B cell (primary cell): ENCODE measurements around the gene SRGAP2B. TPM values are rescaled to one million over a fixed set of nuclear protein-coding genes. Genes with fewer than 3 reads are reported as not detected.
A peak's percentile ranks its signal among the peaks of the same experiment; 100 is the strongest.
"Not testable (repeated sequence)": the region's sequence is repeated elsewhere in the genome, so short reads cannot be mapped to it uniquely, and the experiment has no call there.

Experiments used
- ATAC-seq: fragments of 200-7000 bp; cut with Tn5 transposase; one replicate; pipeline ENCODE4 v1.10.0; 2021; ENCODE audit warnings: low read depth, mild to moderate bottlenecking, moderate number of reproducible peaks, moderate library complexity
- CTCF ChIA-PET: fragments of 350-600 bp; sonication (Branson Sonifier 250); formaldehyde crosslinking; loops from one replicate; lab custom pipeline; 2021; ENCODE audit warnings: antibody characterized with exemption, inconsistent platforms; lab: Charles Lee
- POLR2A ChIA-PET: fragments of 350-600 bp; sonication (Branson Sonifier 250); formaldehyde crosslinking; loops from one replicate; lab custom pipeline; 2021; ENCODE audit warnings: antibody characterized with exemption; lab: Charles Lee
- DNase-seq: peaks from one replicate; pipeline ENCODE4 v3.0.0; 2013
- H2AFZ ChIP-seq: 2 replicates; pipeline ENCODE4 v1.6.1; 2012; ENCODE audit warnings: mild to moderate bottlenecking, low read depth, low read length; ENCODE audit not compliant: insufficient read depth, poor library complexity, severe bottlenecking
- H3K27ac ChIP-seq, 2 donors: 1 replicate in 1 of 2; 2 replicates in 1 of 2; pipeline ENCODE4 v1.5.1; 2012 to 2013; ENCODE audit warnings: low read length in 2 of 2, mild to moderate bottlenecking in 2 of 2, moderate library complexity in 1 of 2
- H3K27me3 ChIP-seq, 4 experiments: fragments of 200-600 bp in 1 of 4; sonication (generic) in 1 of 4; replicated peaks in 1 of 4; 1 replicate in 2 of 4; 2 replicates in 2 of 4; pipeline versions ENCODE4 v1.6.1 to v1.7.0; 2013 to 2016; ENCODE audit warnings: low read length in 3 of 4, mild to moderate bottlenecking in 2 of 4, mixed read lengths in 1 of 4, moderate library complexity in 1 of 4; ENCODE audit not compliant: insufficient read depth in 4 of 4, control insufficient read depth in 3 of 4; ENCODE audit errors: control extremely low read depth in 1 of 4
- H3K36me3 ChIP-seq, 2 experiments: replicated peaks in 1 of 2; 1 replicate in 1 of 2; 2 replicates in 1 of 2; pipeline versions ENCODE4 v1.6.1 to v1.7.1; 2013; ENCODE audit warnings: low read length in 1 of 2; ENCODE audit not compliant: insufficient read depth in 2 of 2, control insufficient read depth in 1 of 2; ENCODE audit errors: control extremely low read depth in 1 of 2, extremely low read depth in 1 of 2
- H3K4me1 ChIP-seq, 2 donors: fragments of 200-600 bp in 1 of 2; sonication (generic) in 1 of 2; 1 replicate in 1 of 2; 2 replicates in 1 of 2; pipeline versions ENCODE4 v1.5.1 to v1.6.1; 2013 to 2017; ENCODE audit warnings: low read length in 2 of 2; ENCODE audit not compliant: control insufficient read depth in 2 of 2, insufficient read depth in 2 of 2
- H3K4me2 ChIP-seq: replicated peaks from 2 replicates; pipeline ENCODE3; 2012; ENCODE audit warnings: mild to moderate bottlenecking, low read depth, low read length; ENCODE audit not compliant: poor library complexity, severe bottlenecking
- H3K4me3 ChIP-seq, 5 experiments: fragments of 200-600 bp in 1 of 5; sonication (generic) in 1 of 5; 1 replicate in 3 of 5; 2 replicates in 2 of 5; pipeline versions ENCODE4 v1.5.1 to v1.7.0; 2011 to 2016; ENCODE audit warnings: low read length in 4 of 5, mild to moderate bottlenecking in 4 of 5, low read depth in 2 of 5, control low read depth in 1 of 5, moderate library complexity in 1 of 5; ENCODE audit not compliant: insufficient read depth in 1 of 5; ENCODE audit errors: control extremely low read depth in 1 of 5, extremely low read depth in 1 of 5
- H3K79me2 ChIP-seq: fragments of 200-600 bp; sonication (generic); one replicate; pipeline ENCODE4 v1.6.0; 2016; ENCODE audit warnings: low read length; ENCODE audit not compliant: control insufficient read depth, insufficient read depth
- H3K9ac ChIP-seq: fragments of 200-600 bp; sonication (generic); 2 replicates; pipeline ENCODE4 v1.6.1; 2017; ENCODE audit warnings: mild to moderate bottlenecking, low read length, moderate library complexity
- H3K9me3 ChIP-seq, 3 donors: one replicate each; pipeline versions ENCODE4 v1.6.1 to v1.7.1; 2013; ENCODE audit warnings: low read length in 2 of 3; ENCODE audit not compliant: control insufficient read depth in 2 of 3, insufficient read depth in 1 of 3; ENCODE audit errors: control extremely low read depth in 1 of 3
- H4K20me1 ChIP-seq: 2 replicates; pipeline ENCODE4 v1.6.0; 2012; ENCODE audit warnings: mild to moderate bottlenecking, low read length; ENCODE audit not compliant: insufficient read depth, control insufficient read depth, poor library complexity, severe bottlenecking
- H3K27ac Mint-ChIP-seq: one replicate; pipeline ENCODE4 v1.8.0; 2021; ENCODE audit warnings: mixed read lengths
- H3K27me3 Mint-ChIP-seq: one replicate; pipeline ENCODE4 v1.8.0; 2021; ENCODE audit warnings: mixed read lengths
- H3K4me1 Mint-ChIP-seq: one replicate; pipeline ENCODE4 v1.8.0; 2021; ENCODE audit warnings: mixed read lengths
- H3K4me3 Mint-ChIP-seq: one replicate; pipeline ENCODE4 v1.8.0; 2021; ENCODE audit warnings: mixed read lengths
- H3K9me3 Mint-ChIP-seq: one replicate; pipeline ENCODE4 v1.8.0; 2022; ENCODE audit warnings: mixed read lengths; ENCODE audit not compliant: insufficient read depth
- WGBS: methylation state at CpG from one replicate; pipeline ENCODE4 v1.1.5; 2013; ENCODE audit warnings: missing lambda C conversion rate; ENCODE audit not compliant: insufficient coverage; 5-methylcytosine and 5-hydroxymethylcytosine counted together
- intact Hi-C: fragments of 100-400 bp; cut with micrococcal nuclease; formaldehyde crosslinking; loops from one replicate; pipeline ENCODE4 v1.10.0; 2022
- polyA plus RNA-seq: library from polyadenylated mRNA; depleted of rRNA; stranded (reverse); fragments of >200 nt; gene quantifications from 2 replicates; pipeline ENCODE4 v1.2.3, GENCODE V29; 2012
- total RNA-seq, 2 donors: library from RNA; stranded (reverse); fragments of 120-200 nt in 1 of 2; gene quantifications; 1 replicate in 1 of 2; 2 replicates in 1 of 2; pipeline versions ENCODE4 v1.2.3 to v1.2.4, GENCODE V29; 2013 to 2022

The SRGAP2B gene
- total and polyA plus RNA-seq, 2 donors (not counting 1 experiment from before 2014, with no cell fraction given) = 3.0 to 36.5 TPM

- H3K36me3 ChIP-seq, H3K9me3 Mint-ChIP-seq, H3K79me2 ChIP-seq, H3K4me3 ChIP-seq, CTCF ChIA-PET, H3K27me3 ChIP-seq, H3K4me2 ChIP-seq, H3K4me1 ChIP-seq, H3K9ac ChIP-seq, H3K4me3 Mint-ChIP-seq, H3K9me3 ChIP-seq, ATAC-seq, H3K4me1 Mint-ChIP-seq, H3K27ac ChIP-seq, H3K27ac Mint-ChIP-seq, intact Hi-C loops, POLR2A ChIA-PET, H4K20me1 ChIP-seq, H2AFZ ChIP-seq, H3K27me3 Mint-ChIP-seq, DNase-seq: not testable (repeated sequence)
- no CpG with 5 or more reads among the region's 5 CpGs for WGBS
Measured at GRCh38 chr1:144932153-144932552, 163.0 kb downstream of the SRGAP2B start.

DNA sequence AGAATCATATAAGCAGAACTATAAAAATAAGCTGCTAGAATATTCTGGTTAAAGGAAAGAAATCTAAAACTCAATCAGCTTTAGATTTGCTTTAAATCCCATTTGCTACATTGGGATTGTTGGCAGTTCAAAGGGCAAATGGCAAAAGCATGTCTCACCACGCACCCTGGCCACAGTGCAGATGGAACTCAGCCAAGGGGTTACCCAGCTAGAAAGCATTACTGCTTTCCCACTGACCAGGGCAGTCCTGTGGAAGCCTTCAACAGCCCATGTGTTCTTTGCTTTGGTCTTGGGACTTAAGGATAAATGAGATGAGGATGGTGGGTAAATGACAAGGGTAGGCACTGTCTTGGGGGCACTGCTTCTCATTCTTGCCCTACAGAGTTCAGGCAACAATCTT is 163.6 kb downstream of the SRGAP2B start:
- H3K27me3 ChIP-seq, intact Hi-C loops, H3K4me3 ChIP-seq, H3K79me2 ChIP-seq, CTCF ChIA-PET, H3K27me3 Mint-ChIP-seq, ATAC-seq, H2AFZ ChIP-seq, H3K36me3 ChIP-seq, DNase-seq, POLR2A ChIA-PET, H3K9me3 Mint-ChIP-seq, H3K4me3 Mint-ChIP-seq, H3K4me2 ChIP-seq, H3K9ac ChIP-seq, H3K27ac ChIP-seq, H3K9me3 ChIP-seq, H3K4me1 ChIP-seq, H3K4me1 Mint-ChIP-seq, H4K20me1 ChIP-seq, H3K27ac Mint-ChIP-seq: not testable (repeated sequence)
- no CpG with 5 or more reads among the region's 1 CpG for WGBS

DNA sequence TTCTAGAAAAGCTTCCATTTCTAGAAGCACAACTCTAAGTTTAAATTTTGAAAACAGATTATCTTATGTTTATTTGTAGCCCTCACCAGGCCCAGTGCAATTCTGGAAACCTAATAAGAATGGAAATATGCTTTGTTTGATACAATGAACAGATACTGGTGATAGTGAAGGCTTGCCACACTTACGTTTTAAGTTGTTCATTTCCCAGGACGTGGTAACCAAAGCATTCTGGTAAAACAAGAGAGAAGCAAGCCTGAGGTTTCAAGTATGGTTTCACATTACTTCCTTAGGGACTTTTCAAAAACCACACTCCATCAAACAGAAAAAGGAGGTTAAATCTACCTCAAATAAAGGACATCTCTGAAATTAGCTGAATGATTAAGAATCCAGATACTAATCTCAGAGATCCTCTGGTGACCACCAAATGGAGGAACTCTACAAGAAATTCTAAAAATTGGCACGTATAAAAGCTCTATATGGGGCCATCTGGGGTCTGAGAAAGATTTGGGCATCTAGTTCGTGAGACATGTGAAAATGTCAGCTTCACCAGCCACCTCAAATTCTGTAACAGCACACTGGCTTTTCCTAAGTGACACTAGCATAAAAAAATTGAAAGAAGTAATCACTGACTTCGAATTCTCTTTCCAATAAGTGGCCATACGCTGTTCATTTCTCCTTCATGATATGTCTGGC is 164.9 kb downstream of the SRGAP2B start:
- H3K4me1 ChIP-seq, H3K36me3 ChIP-seq, intact Hi-C loops, H3K9me3 Mint-ChIP-seq, H3K79me2 ChIP-seq, H3K4me3 ChIP-seq, H4K20me1 ChIP-seq, H3K9ac ChIP-seq, POLR2A ChIA-PET, H3K4me3 Mint-ChIP-seq, DNase-seq, H3K9me3 ChIP-seq, H3K4me2 ChIP-seq, CTCF ChIA-PET, H3K4me1 Mint-ChIP-seq, H3K27ac Mint-ChIP-seq, H3K27me3 Mint-ChIP-seq, H3K27ac ChIP-seq, H3K27me3 ChIP-seq, ATAC-seq, H2AFZ ChIP-seq: not testable (repeated sequence)
- no CpG with 5 or more reads among the region's 6 CpGs for WGBS

- H3K27ac Mint-ChIP-seq, H3K9me3 ChIP-seq, H3K9ac ChIP-seq, H3K27me3 ChIP-seq, H3K4me3 ChIP-seq, H3K27me3 Mint-ChIP-seq, H3K27ac ChIP-seq, H3K4me2 ChIP-seq, intact Hi-C loops, H3K4me1 ChIP-seq, H4K20me1 ChIP-seq, H3K36me3 ChIP-seq, POLR2A ChIA-PET, H3K79me2 ChIP-seq, H3K9me3 Mint-ChIP-seq, ATAC-seq, H2AFZ ChIP-seq, CTCF ChIA-PET, H3K4me3 Mint-ChIP-seq, H3K4me1 Mint-ChIP-seq: not testable (repeated sequence)
- no CpG with 5 or more reads among the region's 1 CpG for WGBS
- DNase-seq = peak; percentile 0
Measured at GRCh38 chr1:144927292-144927691, 167.8 kb downstream of the SRGAP2B start.
